ENCODE data around the gene NFIB.

Gene NFIB

GRCh38 chr9:14313951-14314423 lies at the start of gene NFIB:
NFIB (minus strand) TSS chr9:14314141; CDS start chr9:14313511, 630 bp downstream.
- peak; percentile 72 for DNase-seq (ENCODE audit: low spot score)

GRCh38 chr9:14362175-14362574 lies 48.2 kb upstream of the NFIB start:
- no peak for DNase-seq (ENCODE audit: low spot score)

GRCh38 chr9:14361074-14361473 lies 47.1 kb upstream of the NFIB start:
- no peak for DNase-seq (ENCODE audit: low spot score)

- no peak for DNase-seq (ENCODE audit: low spot score)
These were observed 44.6 kb upstream of the NFIB start for GRCh38 chr9:14358523-14358922.

- no peak for DNase-seq (ENCODE audit: low spot score)
These were observed 42.7 kb upstream of the NFIB start for GRCh38 chr9:14356351-14357265.

- DNase-seq (ENCODE audit: low spot score): no peak
These were observed 40.3 kb upstream of the NFIB start for GRCh38 chr9:14354201-14354600.

- DNase-seq (ENCODE audit: low spot score): peak; percentile 91
These were observed 39.5 kb upstream of the NFIB start for GRCh38 chr9:14353222-14354056.

- peak; percentile 29 for DNase-seq (ENCODE audit: low spot score)
These were observed 38.6 kb upstream of the NFIB start for GRCh38 chr9:14352503-14352902.

GRCh38 chr9:14351221-14351836 lies 37.4 kb upstream of the NFIB start:
- DNase-seq (ENCODE audit: low spot score): peak; percentile 29

GRCh38 chr9:14350754-14351153 lies 36.8 kb upstream of the NFIB start:
- DNase-seq (ENCODE audit: low spot score): no peak

GRCh38 chr9:14350349-14350728 lies 36.4 kb upstream of the NFIB start:
- no peak for DNase-seq (ENCODE audit: low spot score)

- DNase-seq (ENCODE audit: low spot score): peak; percentile 61
These were observed 35.8 kb upstream of the NFIB start for GRCh38 chr9:14349447-14350348.

GRCh38 chr9:14349146-14349446 lies 35.2 kb upstream of the NFIB start:
- DNase-seq (ENCODE audit: low spot score): no peak

- DNase-seq (ENCODE audit: low spot score): peak; percentile 66
These were observed 34.6 kb upstream of the NFIB start for GRCh38 chr9:14348373-14349145.

- no peak for DNase-seq (ENCODE audit: low spot score)
These were observed 34.1 kb upstream of the NFIB start for GRCh38 chr9:14348123-14348372.

GRCh38 chr9:14347406-14348122 lies 33.6 kb upstream of the NFIB start:
- DNase-seq (ENCODE audit: low spot score): peak; percentile 56

- DNase-seq (ENCODE audit: low spot score): peak; percentile 46
These were observed 33.0 kb upstream of the NFIB start for GRCh38 chr9:14346811-14347405.

- peak; percentile 39 for DNase-seq (ENCODE audit: low spot score)
These were observed 32.4 kb upstream of the NFIB start for GRCh38 chr9:14346231-14346791.
